Lung (tissue), 12 donors: ENCODE results near the gene SHH. TPM values are rescaled to one million over a fixed set of nuclear protein-coding genes. Genes with fewer than 3 reads are reported as not detected.

Source experiments
- ATAC-seq: fragments of 200-7000 bp; cut with Tn5 transposase; one replicate; pipeline ENCODE4 v1.9.1; 2020; ENCODE audit warnings: moderate number of reproducible peaks; ENCODE audit not compliant: insufficient read depth, low FRiP score
- DNase-seq, 3 donors: peaks; one replicate each; pipeline ENCODE4 v3.0.0-alpha.2; 2013 to 2017
- H3K27ac ChIP-seq, 2 donors: one replicate each; pipeline ENCODE4 v1.5.1; 2013; ENCODE audit warnings: mild to moderate bottlenecking in 2 of 2, moderate library complexity in 2 of 2, control low read depth in 1 of 2, inconsistent platforms in 1 of 2, low read depth in 1 of 2, low read length in 1 of 2
- H3K27me3 ChIP-seq, 3 donors: one replicate each; pipeline ENCODE4 v1.5.1; 2013; ENCODE audit warnings: low read length in 2 of 3; ENCODE audit not compliant: control insufficient read depth in 3 of 3, insufficient read depth in 3 of 3
- H3K36me3 ChIP-seq, 4 donors: one replicate each; pipeline ENCODE4 v1.5.1; 2013; ENCODE audit warnings: low read length in 4 of 4, mild to moderate bottlenecking in 1 of 4, moderate library complexity in 1 of 4; ENCODE audit not compliant: control insufficient read depth in 4 of 4, insufficient read depth in 4 of 4
- H3K4me1 ChIP-seq, 5 donors: one replicate each; pipeline ENCODE4 v1.5.1; 2013; ENCODE audit warnings: low read length in 5 of 5, mild to moderate bottlenecking in 2 of 5, moderate library complexity in 1 of 5; ENCODE audit not compliant: control insufficient read depth in 5 of 5, insufficient read depth in 5 of 5
- H3K4me3 ChIP-seq: one replicate; pipeline ENCODE4 v1.5.1; 2013; ENCODE audit warnings: mild to moderate bottlenecking, control low read depth, moderate library complexity
- H3K9ac ChIP-seq, 2 donors: one replicate each; pipeline ENCODE4 v1.5.1; 2013; ENCODE audit warnings: low read length in 2 of 2, control low read depth in 1 of 2; ENCODE audit not compliant: insufficient read depth in 1 of 2
- H3K9me3 ChIP-seq, 4 donors: one replicate each; pipeline ENCODE4 v1.5.1; 2013; ENCODE audit warnings: low read length in 3 of 4, mild to moderate bottlenecking in 1 of 4, moderate library complexity in 1 of 4; ENCODE audit not compliant: control insufficient read depth in 4 of 4, insufficient read depth in 3 of 4
- CTCF ChIP-seq: IDR thresholded peaks from 2 replicates; pipeline ENCODE4 v1.5.1; 2012; ENCODE audit warnings: mild to moderate bottlenecking; ENCODE audit errors: control extremely low read depth, extremely low read depth
- WGBS, 2 donors: extraction: QIAGEN DNeasy Blood & Tissue Kit; methylation state at CpG; one replicate each; pipeline ENCODE4 v1.1.7; 2013; 5-methylcytosine and 5-hydroxymethylcytosine counted together
- polyA plus RNA-seq, 2 donors: library from polyadenylated mRNA; stranded (reverse); fragments of 200-250 nt; gene quantifications; one replicate each; pipeline ENCODE4 v1.2.1, GENCODE V29; 2013
- total RNA-seq, 2 donors: library from RNA; depleted of rRNA in 1 of 2; stranded (reverse); fragments of >200 nt in 1 of 2; gene quantifications; one replicate each; pipeline ENCODE4 v1.2.1, GENCODE V29; 2014 to 2021
- donor health status: control.
- donor health status: control.
- donor health status: Bipolar disorder and iron deficiency.
- donor health status: healthy.
- donor health status: DM: yes; HTN: yes; CAD: no.

SHH gene
- total and polyA plus RNA-seq, 4 donors = 1.5 to 9.3 (median 4.4) TPM

- no peak for TF ChIP-seq CTCF
- Histone ChIP-seq H3K9me3 (peaks cover 0 to 5% (median 0%) of the 10 kb centered on the region in 4 donors), H3K27me3 (no peaks in the 10 kb centered on the region), H3K4me3 (no peak overlapping the region), H3K27ac (no peak overlapping the region), H3K4me1 (no peaks in the 10 kb centered on the region), H3K36me3 (no peaks in the 10 kb centered on the region), H3K9ac (no peak overlapping the region)
- ATAC-seq = no peak
- WGBS, 2 donors = 86 to 87% methylated on average over 16 of the region's 16 CpGs
- no peak for DNase-seq
These were observed 22.3 kb upstream of the SHH start for GRCh38 chr7:155834486-155835048.

GRCh38 chr7:155833651-155834050 lies 21.4 kb upstream of the SHH start:
- no peak for TF ChIP-seq CTCF
- no peak overlapping the region for H3K4me3 ChIP-seq
- WGBS, 2 donors = 73 to 75% methylated on average over 13 of the region's 13 CpGs
- ATAC-seq (no peak), DNase-seq (no peak)
- H3K27ac ChIP-seq = no peak overlapping the region
- no peaks in the 10 kb centered on the region for H3K27me3 ChIP-seq
- no peaks in the 10 kb centered on the region for H3K4me1 ChIP-seq
- H3K36me3 ChIP-seq = no peaks in the 10 kb centered on the region
- no peak overlapping the region for H3K9ac ChIP-seq
- H3K9me3 ChIP-seq = peaks cover 0 to 5% (median 0%) of the 10 kb centered on the region in 4 donors

GRCh38 chr7:155832581-155832981 lies 20.3 kb upstream of the SHH start:
- ATAC-seq (no peak), DNase-seq (no peak)
- H3K4me1 ChIP-seq = no peaks in the 10 kb centered on the region
- no peak overlapping the region for H3K4me3 ChIP-seq
- WGBS, 2 donors = 74 to 83% methylated on average over 7 of the region's 7 CpGs
- no peak for TF ChIP-seq CTCF
- no peak overlapping the region for H3K27ac ChIP-seq
- no peaks in the 10 kb centered on the region for H3K36me3 ChIP-seq
- H3K27me3 ChIP-seq = no peaks in the 10 kb centered on the region
- no peak overlapping the region for H3K9ac ChIP-seq
- H3K9me3 ChIP-seq = peaks cover 0 to 5% (median 0%) of the 10 kb centered on the region in 4 donors
